B cell (primary cell): ENCODE results near the gene KIF21A. TPM values are rescaled to one million over a fixed set of nuclear protein-coding genes. Genes with fewer than 3 reads are reported as not detected.

Source experiments
- ATAC-seq: fragments of 200-7000 bp; cut with Tn5 transposase; one replicate; pipeline ENCODE4 v1.10.0; 2021; ENCODE audit warnings: low read depth, mild to moderate bottlenecking, moderate number of reproducible peaks, moderate library complexity
- CTCF ChIA-PET: fragments of 350-600 bp; sonication (Branson Sonifier 250); formaldehyde crosslinking; loops from one replicate; lab custom pipeline; 2021; ENCODE audit warnings: antibody characterized with exemption, inconsistent platforms; lab: Charles Lee
- POLR2A ChIA-PET: fragments of 350-600 bp; sonication (Branson Sonifier 250); formaldehyde crosslinking; loops from one replicate; lab custom pipeline; 2021; ENCODE audit warnings: antibody characterized with exemption; lab: Charles Lee
- DNase-seq: peaks from one replicate; pipeline ENCODE4 v3.0.0; 2013
- H2AFZ ChIP-seq: 2 replicates; pipeline ENCODE4 v1.6.1; 2012; ENCODE audit warnings: mild to moderate bottlenecking, low read depth, low read length; ENCODE audit not compliant: insufficient read depth, poor library complexity, severe bottlenecking
- H3K27ac ChIP-seq, 2 donors: 1 replicate in 1 of 2; 2 replicates in 1 of 2; pipeline ENCODE4 v1.5.1; 2012 to 2013; ENCODE audit warnings: low read length in 2 of 2, mild to moderate bottlenecking in 2 of 2, moderate library complexity in 1 of 2
- H3K27me3 ChIP-seq, 4 experiments: fragments of 200-600 bp in 1 of 4; sonication (generic) in 1 of 4; replicated peaks in 1 of 4; 1 replicate in 2 of 4; 2 replicates in 2 of 4; pipeline versions ENCODE4 v1.6.1 to v1.7.0; 2013 to 2016; ENCODE audit warnings: low read length in 3 of 4, mild to moderate bottlenecking in 2 of 4, mixed read lengths in 1 of 4, moderate library complexity in 1 of 4; ENCODE audit not compliant: insufficient read depth in 4 of 4, control insufficient read depth in 3 of 4; ENCODE audit errors: control extremely low read depth in 1 of 4
- H3K36me3 ChIP-seq, 2 experiments: replicated peaks in 1 of 2; 1 replicate in 1 of 2; 2 replicates in 1 of 2; pipeline versions ENCODE4 v1.6.1 to v1.7.1; 2013; ENCODE audit warnings: low read length in 1 of 2; ENCODE audit not compliant: insufficient read depth in 2 of 2, control insufficient read depth in 1 of 2; ENCODE audit errors: control extremely low read depth in 1 of 2, extremely low read depth in 1 of 2
- H3K4me1 ChIP-seq, 2 donors: fragments of 200-600 bp in 1 of 2; sonication (generic) in 1 of 2; 1 replicate in 1 of 2; 2 replicates in 1 of 2; pipeline versions ENCODE4 v1.5.1 to v1.6.1; 2013 to 2017; ENCODE audit warnings: low read length in 2 of 2; ENCODE audit not compliant: control insufficient read depth in 2 of 2, insufficient read depth in 2 of 2
- H3K4me2 ChIP-seq: replicated peaks from 2 replicates; pipeline ENCODE3; 2012; ENCODE audit warnings: mild to moderate bottlenecking, low read depth, low read length; ENCODE audit not compliant: poor library complexity, severe bottlenecking
- H3K4me3 ChIP-seq, 5 experiments: fragments of 200-600 bp in 1 of 5; sonication (generic) in 1 of 5; 1 replicate in 3 of 5; 2 replicates in 2 of 5; pipeline versions ENCODE4 v1.5.1 to v1.7.0; 2011 to 2016; ENCODE audit warnings: low read length in 4 of 5, mild to moderate bottlenecking in 4 of 5, low read depth in 2 of 5, control low read depth in 1 of 5, moderate library complexity in 1 of 5; ENCODE audit not compliant: insufficient read depth in 1 of 5; ENCODE audit errors: control extremely low read depth in 1 of 5, extremely low read depth in 1 of 5
- H3K79me2 ChIP-seq: fragments of 200-600 bp; sonication (generic); one replicate; pipeline ENCODE4 v1.6.0; 2016; ENCODE audit warnings: low read length; ENCODE audit not compliant: control insufficient read depth, insufficient read depth
- H3K9ac ChIP-seq: fragments of 200-600 bp; sonication (generic); 2 replicates; pipeline ENCODE4 v1.6.1; 2017; ENCODE audit warnings: mild to moderate bottlenecking, low read length, moderate library complexity
- H3K9me3 ChIP-seq, 3 donors: one replicate each; pipeline versions ENCODE4 v1.6.1 to v1.7.1; 2013; ENCODE audit warnings: low read length in 2 of 3; ENCODE audit not compliant: control insufficient read depth in 2 of 3, insufficient read depth in 1 of 3; ENCODE audit errors: control extremely low read depth in 1 of 3
- H4K20me1 ChIP-seq: 2 replicates; pipeline ENCODE4 v1.6.0; 2012; ENCODE audit warnings: mild to moderate bottlenecking, low read length; ENCODE audit not compliant: insufficient read depth, control insufficient read depth, poor library complexity, severe bottlenecking
- H3K27ac Mint-ChIP-seq: one replicate; pipeline ENCODE4 v1.8.0; 2021; ENCODE audit warnings: mixed read lengths
- H3K27me3 Mint-ChIP-seq: one replicate; pipeline ENCODE4 v1.8.0; 2021; ENCODE audit warnings: mixed read lengths
- H3K4me1 Mint-ChIP-seq: one replicate; pipeline ENCODE4 v1.8.0; 2021; ENCODE audit warnings: mixed read lengths
- H3K4me3 Mint-ChIP-seq: one replicate; pipeline ENCODE4 v1.8.0; 2021; ENCODE audit warnings: mixed read lengths
- H3K9me3 Mint-ChIP-seq: one replicate; pipeline ENCODE4 v1.8.0; 2022; ENCODE audit warnings: mixed read lengths; ENCODE audit not compliant: insufficient read depth
- EZH2 ChIP-seq: IDR thresholded peaks from 2 replicates; pipeline ENCODE4 v1.6.1; 2012; ENCODE audit warnings: borderline replicate concordance, low read depth, mild to moderate bottlenecking, moderate library complexity, low read length; ENCODE audit not compliant: insufficient read depth, poor library complexity, severe bottlenecking
- WGBS: methylation state at CpG from one replicate; pipeline ENCODE4 v1.1.5; 2013; ENCODE audit warnings: missing lambda C conversion rate; ENCODE audit not compliant: insufficient coverage; 5-methylcytosine and 5-hydroxymethylcytosine counted together
- intact Hi-C: fragments of 100-400 bp; cut with micrococcal nuclease; formaldehyde crosslinking; loops from one replicate; pipeline ENCODE4 v1.10.0; 2022
- polyA plus RNA-seq: library from polyadenylated mRNA; depleted of rRNA; stranded (reverse); fragments of >200 nt; gene quantifications from 2 replicates; pipeline ENCODE4 v1.2.3, GENCODE V29; 2012
- total RNA-seq, 2 donors: library from RNA; stranded (reverse); fragments of 120-200 nt in 1 of 2; gene quantifications; 1 replicate in 1 of 2; 2 replicates in 1 of 2; pipeline versions ENCODE4 v1.2.3 to v1.2.4, GENCODE V29; 2013 to 2022
- TF ChIP-seq, protein P1 (sequence below): fragments of 200-600 bp; IDR thresholded peaks from one replicate; pipeline ENCODE4 v1.8.0; 2022; ENCODE audit warnings: antibody characterized with exemption, mild to moderate bottlenecking

KIF21A gene
- total and polyA plus RNA-seq, 2 donors (not counting 1 experiment from before 2014, with no cell fraction given) = 0.33 to 2.2 TPM

DNA sequence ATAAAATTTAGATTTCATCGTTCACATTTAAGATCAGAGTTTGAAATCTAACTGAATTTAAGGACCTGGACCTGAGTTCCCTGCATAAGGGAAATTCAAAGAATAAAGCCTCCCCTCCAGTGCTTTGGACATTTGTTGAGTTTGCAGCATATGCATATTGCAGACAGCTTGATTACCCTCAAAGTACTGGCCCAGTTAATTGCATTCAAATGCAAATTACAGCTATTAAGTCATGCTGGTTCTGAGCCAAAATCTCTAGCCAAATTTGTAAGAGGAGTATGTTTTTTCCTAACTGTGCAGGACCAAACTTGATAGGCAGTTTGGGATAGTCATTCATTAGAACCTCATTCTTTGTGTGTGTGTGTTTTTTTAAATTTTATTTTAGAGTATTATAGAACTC lies 9.1 kb upstream of the KIF21A start:
- H3K27ac ChIP-seq = no peak overlapping the region
- no peak overlapping the region for H3K4me3 ChIP-seq
- H3K9me3 ChIP-seq = no peaks in the 10 kb centered on the region
- H3K36me3 ChIP-seq = no peaks in the 10 kb centered on the region
- POLR2A ChIA-PET = no interaction called here
- ATAC-seq (no peak), DNase-seq (no peak)
- Mint-ChIP-seq H3K27ac (no peak overlapping the region), H3K9me3 (no peaks in the 10 kb centered on the region), H3K27me3 (peaks cover 28% of the 10 kb centered on the region), H3K4me1 (no peaks in the 10 kb centered on the region), H3K4me3 (no peak overlapping the region)
- H3K9ac ChIP-seq = no peak overlapping the region
- intact Hi-C loops = no loop called here
- TF ChIP-seq EZH2 = no peak
- TF ChIP-seq, protein P1, sequence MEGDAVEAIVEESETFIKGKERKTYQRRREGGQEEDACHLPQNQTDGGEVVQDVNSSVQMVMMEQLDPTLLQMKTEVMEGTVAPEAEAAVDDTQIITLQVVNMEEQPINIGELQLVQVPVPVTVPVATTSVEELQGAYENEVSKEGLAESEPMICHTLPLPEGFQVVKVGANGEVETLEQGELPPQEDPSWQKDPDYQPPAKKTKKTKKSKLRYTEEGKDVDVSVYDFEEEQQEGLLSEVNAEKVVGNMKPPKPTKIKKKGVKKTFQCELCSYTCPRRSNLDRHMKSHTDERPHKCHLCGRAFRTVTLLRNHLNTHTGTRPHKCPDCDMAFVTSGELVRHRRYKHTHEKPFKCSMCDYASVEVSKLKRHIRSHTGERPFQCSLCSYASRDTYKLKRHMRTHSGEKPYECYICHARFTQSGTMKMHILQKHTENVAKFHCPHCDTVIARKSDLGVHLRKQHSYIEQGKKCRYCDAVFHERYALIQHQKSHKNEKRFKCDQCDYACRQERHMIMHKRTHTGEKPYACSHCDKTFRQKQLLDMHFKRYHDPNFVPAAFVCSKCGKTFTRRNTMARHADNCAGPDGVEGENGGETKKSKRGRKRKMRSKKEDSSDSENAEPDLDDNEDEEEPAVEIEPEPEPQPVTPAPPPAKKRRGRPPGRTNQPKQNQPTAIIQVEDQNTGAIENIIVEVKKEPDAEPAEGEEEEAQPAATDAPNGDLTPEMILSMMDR = no peak
- H2AFZ ChIP-seq = no peak overlapping the region
- WGBS = no CpG with 5 or more reads among the region's 1 CpG
- H3K4me1 ChIP-seq = no peaks in the 10 kb centered on the region
- no peaks in the 10 kb centered on the region for H4K20me1 ChIP-seq
- H3K27me3 ChIP-seq = no peaks in the 10 kb centered on the region
- H3K4me2 ChIP-seq = no peak overlapping the region
- no peaks in the 10 kb centered on the region for H3K79me2 ChIP-seq
- CTCF ChIA-PET = no interaction called here

DNA sequence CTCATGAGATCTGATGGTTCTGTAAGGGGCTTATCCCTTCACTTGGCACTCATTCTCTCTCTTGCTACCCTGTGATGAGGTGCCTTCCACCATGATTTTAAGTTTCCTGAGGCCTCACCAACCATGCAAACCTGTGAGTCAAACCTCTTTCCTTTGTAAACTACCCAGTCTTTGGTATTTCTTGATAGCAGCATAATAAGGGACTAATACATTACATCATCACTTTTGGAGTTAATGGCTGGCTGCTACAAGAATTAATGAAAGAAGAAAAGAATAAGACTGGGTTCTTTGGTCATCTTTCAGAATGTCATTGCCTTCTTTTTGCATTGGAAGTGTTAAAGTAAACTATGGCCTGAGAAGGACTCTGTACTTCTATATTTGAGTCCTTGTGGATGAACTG lies 5.1 kb upstream of the KIF21A start:
- H3K27ac ChIP-seq = no peak overlapping the region
- Mint-ChIP-seq H3K9me3 (no peaks in the 10 kb centered on the region), H3K4me3 (no peak overlapping the region), H3K27ac (no peak overlapping the region), H3K27me3 (peaks cover 31% of the 10 kb centered on the region), H3K4me1 (peaks cover 7% of the 10 kb centered on the region)
- H4K20me1 ChIP-seq = no peaks in the 10 kb centered on the region
- no peak for ATAC-seq
- no peak overlapping the region for H3K9ac ChIP-seq
- H3K4me2 ChIP-seq = no peak overlapping the region
- H3K4me1 ChIP-seq = peaks cover 6% of the 10 kb centered on the region in 2 donors
- TF ChIP-seq, protein P1 = no peak
- TF ChIP-seq EZH2 = no peak
- no peak overlapping the region for H3K4me3 ChIP-seq
- no peak overlapping the region for H2AFZ ChIP-seq
- peaks cover 0 to 4% (median 0%) of the 10 kb centered on the region in 4 experiments for H3K27me3 ChIP-seq
- ChIA-PET CTCF (no interaction called here), POLR2A (no interaction called here)
- intact Hi-C loops = no loop called here
- H3K36me3 ChIP-seq = no peaks in the 10 kb centered on the region
- no peak for DNase-seq
- H3K9me3 ChIP-seq = no peaks in the 10 kb centered on the region
- no peaks in the 10 kb centered on the region for H3K79me2 ChIP-seq
